SK-N-SH (cell line): ENCODE data around the gene TMEM245.

Experiments used
- EP300 ChIP-seq, 2 experiments: IDR thresholded peaks; 2 replicates each; pipeline versions ENCODE4 v1.4.0 to v1.6.1; 2012; ENCODE audit warnings: borderline replicate concordance in 1 of 2, low read depth in 1 of 2, low read length in 1 of 2
- EZH2phosphoT487 ChIP-seq: fragments of 200-600 bp; sonication (generic); IDR thresholded peaks from 2 replicates; pipeline ENCODE4 v1.6.1; 2017; ENCODE audit warnings: low read depth, mixed run types, mild to moderate bottlenecking, antibody characterized with exemption, moderate library complexity, borderline replicate concordance
- MXI1 ChIP-seq: IDR thresholded peaks from 2 replicates; pipeline ENCODE4 v1.6.1; 2012; ENCODE audit warnings: mild to moderate bottlenecking, low read depth, low read length, improper control_type of control experiment
- POLR2AphosphoS5 ChIP-seq: IDR thresholded peaks from 2 replicates; pipeline ENCODE4 v1.6.1; 2012; ENCODE audit warnings: low read depth, low read length
- RAD21 ChIP-seq: IDR thresholded peaks from 2 replicates; pipeline ENCODE4 v1.6.1; 2012; ENCODE audit warnings: mild to moderate bottlenecking, low read length
- TAF1 ChIP-seq: IDR thresholded peaks from 2 replicates; pipeline ENCODE4 v1.6.1; 2012; ENCODE audit warnings: low read depth, mild to moderate bottlenecking, low read length, moderate library complexity, borderline replicate concordance
- YY1 ChIP-seq: IDR thresholded peaks from 2 replicates; pipeline ENCODE4 v1.4.0; 2012; ENCODE audit warnings: low read depth, mild to moderate bottlenecking
- TF ChIP-seq, protein P1 (sequence below): fragments of 200-600 bp; sonication (generic); IDR thresholded peaks from 2 replicates; pipeline ENCODE4 v1.6.1; 2017; ENCODE audit warnings: antibody characterized with exemption, mild to moderate bottlenecking, moderate library complexity
- TF ChIP-seq, protein P2 (sequence below): IDR thresholded peaks from 2 replicates; pipeline ENCODE4 v1.6.1; 2012; ENCODE audit warnings: mild to moderate bottlenecking, low read depth, low read length, moderate library complexity
- TF ChIP-seq, protein P3 (sequence below): IDR thresholded peaks from 2 replicates; pipeline ENCODE4 v1.4.0; 2012; ENCODE audit warnings: low read depth

DNA sequence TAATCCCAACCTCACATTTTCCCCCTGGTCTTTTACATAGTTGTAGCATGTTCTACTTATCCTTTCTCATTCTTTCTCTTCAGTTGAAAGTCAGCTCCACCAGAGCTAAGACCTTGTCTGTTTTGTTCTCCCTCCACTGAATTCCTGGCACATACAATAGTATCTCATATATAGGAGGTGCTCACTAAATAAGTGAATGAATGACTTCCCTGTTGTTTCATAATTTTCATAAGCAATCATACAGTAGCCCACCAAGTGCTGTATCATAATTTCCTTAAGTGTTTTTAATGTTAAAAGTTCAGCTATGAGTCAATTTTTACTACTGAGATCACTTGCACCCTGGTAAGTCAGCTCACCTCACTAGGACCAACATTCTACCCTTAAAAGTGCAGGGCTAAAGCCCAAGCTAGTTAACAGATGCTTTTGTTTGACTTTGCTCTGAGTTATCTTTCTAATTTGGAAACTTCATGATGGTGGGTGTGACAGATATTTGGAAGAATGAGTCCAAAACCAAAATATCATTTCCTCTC is 27.6 kb downstream of the TMEM245 start:
- TF ChIP-seq, protein P1, sequence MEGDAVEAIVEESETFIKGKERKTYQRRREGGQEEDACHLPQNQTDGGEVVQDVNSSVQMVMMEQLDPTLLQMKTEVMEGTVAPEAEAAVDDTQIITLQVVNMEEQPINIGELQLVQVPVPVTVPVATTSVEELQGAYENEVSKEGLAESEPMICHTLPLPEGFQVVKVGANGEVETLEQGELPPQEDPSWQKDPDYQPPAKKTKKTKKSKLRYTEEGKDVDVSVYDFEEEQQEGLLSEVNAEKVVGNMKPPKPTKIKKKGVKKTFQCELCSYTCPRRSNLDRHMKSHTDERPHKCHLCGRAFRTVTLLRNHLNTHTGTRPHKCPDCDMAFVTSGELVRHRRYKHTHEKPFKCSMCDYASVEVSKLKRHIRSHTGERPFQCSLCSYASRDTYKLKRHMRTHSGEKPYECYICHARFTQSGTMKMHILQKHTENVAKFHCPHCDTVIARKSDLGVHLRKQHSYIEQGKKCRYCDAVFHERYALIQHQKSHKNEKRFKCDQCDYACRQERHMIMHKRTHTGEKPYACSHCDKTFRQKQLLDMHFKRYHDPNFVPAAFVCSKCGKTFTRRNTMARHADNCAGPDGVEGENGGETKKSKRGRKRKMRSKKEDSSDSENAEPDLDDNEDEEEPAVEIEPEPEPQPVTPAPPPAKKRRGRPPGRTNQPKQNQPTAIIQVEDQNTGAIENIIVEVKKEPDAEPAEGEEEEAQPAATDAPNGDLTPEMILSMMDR = no peak
- TF ChIP-seq EZH2phosphoT487 = no peak
- TF ChIP-seq MXI1 = no peak
- TF ChIP-seq YY1 = no peak
- TF ChIP-seq RAD21 = no peak
- TF ChIP-seq POLR2AphosphoS5 = no peak
- TF ChIP-seq EP300 (IDR thresholded peaks at IDR 0.05; ENCODE audit: borderline replicate concordance in 1 of 2, low read depth in 1 of 2, low read length in 1 of 2) = no peak
- TF ChIP-seq, protein P2, sequence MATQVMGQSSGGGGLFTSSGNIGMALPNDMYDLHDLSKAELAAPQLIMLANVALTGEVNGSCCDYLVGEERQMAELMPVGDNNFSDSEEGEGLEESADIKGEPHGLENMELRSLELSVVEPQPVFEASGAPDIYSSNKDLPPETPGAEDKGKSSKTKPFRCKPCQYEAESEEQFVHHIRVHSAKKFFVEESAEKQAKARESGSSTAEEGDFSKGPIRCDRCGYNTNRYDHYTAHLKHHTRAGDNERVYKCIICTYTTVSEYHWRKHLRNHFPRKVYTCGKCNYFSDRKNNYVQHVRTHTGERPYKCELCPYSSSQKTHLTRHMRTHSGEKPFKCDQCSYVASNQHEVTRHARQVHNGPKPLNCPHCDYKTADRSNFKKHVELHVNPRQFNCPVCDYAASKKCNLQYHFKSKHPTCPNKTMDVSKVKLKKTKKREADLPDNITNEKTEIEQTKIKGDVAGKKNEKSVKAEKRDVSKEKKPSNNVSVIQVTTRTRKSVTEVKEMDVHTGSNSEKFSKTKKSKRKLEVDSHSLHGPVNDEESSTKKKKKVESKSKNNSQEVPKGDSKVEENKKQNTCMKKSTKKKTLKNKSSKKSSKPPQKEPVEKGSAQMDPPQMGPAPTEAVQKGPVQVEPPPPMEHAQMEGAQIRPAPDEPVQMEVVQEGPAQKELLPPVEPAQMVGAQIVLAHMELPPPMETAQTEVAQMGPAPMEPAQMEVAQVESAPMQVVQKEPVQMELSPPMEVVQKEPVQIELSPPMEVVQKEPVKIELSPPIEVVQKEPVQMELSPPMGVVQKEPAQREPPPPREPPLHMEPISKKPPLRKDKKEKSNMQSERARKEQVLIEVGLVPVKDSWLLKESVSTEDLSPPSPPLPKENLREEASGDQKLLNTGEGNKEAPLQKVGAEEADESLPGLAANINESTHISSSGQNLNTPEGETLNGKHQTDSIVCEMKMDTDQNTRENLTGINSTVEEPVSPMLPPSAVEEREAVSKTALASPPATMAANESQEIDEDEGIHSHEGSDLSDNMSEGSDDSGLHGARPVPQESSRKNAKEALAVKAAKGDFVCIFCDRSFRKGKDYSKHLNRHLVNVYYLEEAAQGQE = no peak
- TF ChIP-seq, protein P3, sequence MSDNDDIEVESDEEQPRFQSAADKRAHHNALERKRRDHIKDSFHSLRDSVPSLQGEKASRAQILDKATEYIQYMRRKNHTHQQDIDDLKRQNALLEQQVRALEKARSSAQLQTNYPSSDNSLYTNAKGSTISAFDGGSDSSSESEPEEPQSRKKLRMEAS = no peak
- TF ChIP-seq TAF1 = no peak
